Activated T-helper 9 cell treated with anti-CD3 and anti-CD28 coated beads, Interleukin-2, amount 50 U/mL, for 16 hours (primary cell): Measurements from ENCODE around the gene PPIL4.
"Not testable (repeated sequence)": the region's sequence is repeated elsewhere in the genome, so short reads cannot be mapped to it uniquely, and the experiment has no call there.

Experiments used
- DNase-seq: peaks from one replicate; pipeline ENCODE4 v3.0.0-alpha.2; 2020; ENCODE audit warnings: low read depth

Gene PPIL4

DNA sequence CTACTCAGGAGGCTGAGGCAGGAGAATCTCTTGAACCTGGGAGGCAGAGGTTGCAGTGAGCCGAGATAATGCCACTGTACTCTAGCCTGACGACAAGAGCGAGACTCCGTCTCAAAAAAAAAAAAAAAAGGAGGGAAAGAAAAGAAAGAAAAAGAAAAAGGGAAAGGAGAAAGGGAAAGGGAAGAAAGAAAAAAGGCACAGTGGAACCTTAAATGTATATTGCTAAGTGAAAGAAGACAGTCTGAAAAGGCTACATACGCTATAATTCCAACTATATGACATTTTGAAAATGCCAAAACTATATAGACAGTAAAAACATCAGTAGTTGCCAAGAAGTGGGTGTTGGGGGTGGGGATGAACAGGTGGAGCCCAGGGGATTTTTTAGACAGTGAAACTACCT is 16.2 kb downstream of the PPIL4 start:
- no peak for DNase-seq

DNA sequence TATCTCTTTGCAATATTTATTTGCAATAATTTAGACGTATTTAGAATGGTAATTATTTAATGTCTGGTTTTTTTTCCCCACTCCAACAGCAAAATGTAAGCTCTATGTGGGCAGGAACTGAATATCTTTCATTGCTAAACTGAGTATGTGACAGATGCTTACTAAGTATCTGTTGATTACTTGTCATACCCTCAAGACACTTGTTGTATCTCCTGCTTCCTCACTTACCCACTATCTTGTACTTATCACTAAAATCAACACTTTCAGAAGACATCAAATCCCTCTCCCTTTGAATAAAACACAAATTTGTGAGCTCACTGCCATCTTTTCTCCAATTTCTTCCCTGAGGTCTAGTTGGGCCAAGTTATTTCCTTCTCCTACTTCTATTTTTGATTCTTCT is 30.3 kb downstream of the PPIL4 start:
- no peak for DNase-seq

DNA sequence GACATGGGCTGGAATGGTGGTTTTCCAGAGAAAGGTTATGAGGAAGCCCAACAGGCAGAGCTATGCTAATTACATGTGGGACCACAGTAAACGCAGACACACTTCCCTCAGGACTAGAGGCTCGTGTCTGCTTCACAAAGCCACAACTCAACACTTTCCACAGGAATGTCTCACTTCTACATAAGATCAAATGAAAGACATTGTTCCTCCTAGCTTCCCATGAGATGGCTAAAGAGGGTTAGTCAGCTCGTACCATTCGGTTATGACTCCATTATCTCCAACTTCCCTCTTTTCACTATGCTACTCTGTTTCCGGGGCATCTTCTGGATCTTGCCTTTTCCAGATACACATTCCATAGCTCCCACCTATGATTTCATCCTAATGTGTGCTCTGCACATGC is 31.9 kb downstream of the PPIL4 start:
- no peak for DNase-seq

DNA sequence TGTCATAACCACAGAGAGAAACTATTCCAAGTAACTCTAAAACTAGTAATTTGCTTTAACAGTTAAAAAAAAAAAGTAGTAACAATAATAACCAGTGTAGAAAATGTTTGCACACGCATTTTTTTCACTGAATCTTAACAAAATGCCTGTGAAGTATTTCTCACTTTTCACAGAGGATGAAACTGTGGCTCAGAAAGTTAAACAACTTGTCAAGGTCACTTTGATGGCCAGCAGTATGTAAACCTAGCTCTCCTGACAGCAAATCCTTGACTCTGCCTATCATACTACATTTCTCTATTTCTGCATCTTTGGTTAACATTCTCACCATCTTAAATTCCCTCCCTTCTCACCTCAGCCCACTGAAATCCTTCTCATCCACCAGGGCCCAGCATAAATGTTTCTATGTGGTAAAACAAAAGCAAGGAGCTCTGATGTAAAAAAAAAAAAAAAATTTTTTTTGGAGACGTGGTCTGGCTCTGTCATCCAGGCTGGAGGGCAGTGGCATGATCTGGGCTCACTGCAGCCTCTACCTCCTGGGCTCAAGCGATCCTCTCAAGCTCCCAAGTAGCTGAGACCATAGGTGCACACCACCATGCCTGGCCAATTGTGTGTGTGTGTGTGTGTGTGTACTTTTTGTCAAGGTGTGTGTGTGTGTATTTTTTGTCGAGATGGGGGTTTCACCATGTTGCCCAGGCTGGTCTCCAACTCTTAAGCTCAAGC is 34.9 kb downstream of the PPIL4 start:
- DNase-seq = no peak

DNA sequence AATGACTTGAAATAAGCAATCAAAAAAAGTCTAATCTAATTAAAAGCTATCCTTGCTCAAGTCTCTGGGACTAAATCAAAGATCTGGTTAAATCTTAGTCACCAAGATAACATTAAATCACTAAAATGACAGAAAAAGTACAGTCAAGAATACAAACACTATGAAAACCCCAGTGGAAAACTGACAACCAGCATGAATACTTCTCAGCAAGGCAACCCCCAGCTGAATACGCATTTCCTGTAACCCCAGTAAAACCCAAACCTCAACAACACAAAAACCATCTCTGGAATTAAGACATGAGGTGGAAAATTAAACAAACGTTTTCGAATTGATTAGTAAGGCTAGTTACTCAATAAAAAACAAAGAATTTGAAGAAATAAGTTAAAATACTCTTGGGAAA is 37.4 kb downstream of the PPIL4 start:
- no peak for DNase-seq

DNA sequence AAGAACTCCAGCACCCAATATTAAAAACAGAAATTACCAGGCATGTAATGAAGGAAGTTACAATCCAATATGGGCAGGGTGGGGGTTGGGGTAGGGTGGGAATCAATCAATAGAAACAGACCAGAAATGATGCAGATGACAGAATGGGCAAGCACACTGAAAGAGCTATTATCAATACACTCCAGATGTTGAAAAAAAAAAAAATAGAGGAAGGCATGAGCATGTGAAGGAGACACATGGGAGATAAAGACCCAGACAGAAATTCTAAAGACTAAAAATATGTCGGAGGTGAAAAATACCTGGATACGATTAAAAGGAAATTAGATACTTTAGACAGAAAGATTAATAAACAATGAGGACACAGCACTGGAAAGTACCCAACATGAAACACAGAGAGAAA is 42.0 kb downstream of the PPIL4 start:
- DNase-seq = no peak

DNA sequence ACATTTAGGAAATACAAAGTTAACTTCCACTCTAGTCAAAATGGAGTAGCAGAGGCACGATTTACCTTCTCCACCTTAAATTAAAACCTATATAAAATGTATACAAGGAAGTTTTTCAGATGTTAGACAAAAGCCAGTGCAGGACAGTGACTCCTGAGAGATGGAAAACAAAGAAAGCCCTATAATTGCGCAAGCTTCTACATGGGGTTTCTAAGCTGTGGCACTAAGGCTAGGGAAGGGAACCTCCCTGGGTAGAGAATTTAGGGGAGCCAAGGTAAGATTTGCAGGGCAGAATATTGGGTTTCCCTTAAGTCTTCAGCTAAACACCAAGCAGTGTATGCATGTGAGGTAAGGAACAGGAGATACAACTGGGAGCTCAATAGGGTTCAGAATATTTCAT is 42.6 kb downstream of the PPIL4 start:
- DNase-seq = no peak

DNA sequence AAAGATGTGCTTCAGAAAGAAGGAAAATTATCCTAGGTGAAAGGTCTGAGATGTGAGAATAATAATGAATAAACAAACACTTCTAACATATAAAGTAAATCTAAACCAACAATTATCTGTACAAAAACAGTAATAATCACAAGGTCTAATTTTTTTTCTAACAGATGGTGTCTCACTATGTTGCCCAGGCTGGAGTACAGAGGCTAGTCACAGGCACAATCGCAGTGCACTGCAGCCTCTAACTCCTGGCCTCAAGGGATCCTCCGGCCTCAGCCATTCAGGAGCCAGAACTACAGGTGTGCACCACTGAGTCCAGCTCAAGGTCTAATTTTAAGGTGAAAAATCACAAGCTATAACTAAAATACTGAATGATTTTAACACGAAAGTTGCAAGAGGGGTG is 44.1 kb downstream of the PPIL4 start:
- DNase-seq = no peak

DNA sequence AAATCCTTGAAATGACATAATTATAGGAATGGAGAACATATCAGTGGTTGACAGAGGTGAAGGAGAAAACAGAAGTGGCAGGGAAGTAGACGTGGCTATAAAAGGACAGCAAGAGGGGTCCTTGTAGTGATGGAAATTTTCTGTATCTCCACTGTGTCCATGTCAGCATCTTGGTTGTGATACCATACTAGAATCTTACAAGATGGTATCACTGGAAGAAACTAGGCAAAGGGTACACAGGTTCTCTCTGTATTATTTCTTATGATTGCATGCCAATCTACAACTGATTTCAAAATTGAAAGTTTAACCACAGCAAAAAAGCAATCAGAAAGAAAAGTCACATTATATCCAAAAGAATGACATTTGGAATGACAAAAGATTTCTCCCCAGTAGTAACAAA is 44.6 kb downstream of the PPIL4 start:
- no peak for DNase-seq

DNA sequence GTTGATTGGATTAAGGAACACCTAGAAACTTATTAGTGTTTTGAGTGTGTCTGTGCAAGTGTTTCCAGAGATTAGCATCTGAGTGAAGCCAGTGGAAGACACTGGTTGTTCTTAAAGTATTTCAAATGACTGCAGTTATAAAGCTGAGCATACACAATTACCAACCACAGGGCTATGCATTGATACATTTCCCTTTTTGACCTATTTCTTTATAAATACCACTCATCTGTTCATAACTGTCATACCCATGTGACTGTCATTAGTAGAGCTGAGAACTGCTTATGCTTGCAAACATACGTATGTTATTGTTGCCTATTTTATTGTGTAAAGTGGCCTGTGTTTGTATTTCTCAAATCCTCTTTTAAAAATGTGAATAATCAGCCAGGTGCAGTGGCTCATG is 45.7 kb downstream of the PPIL4 start:
- no peak for DNase-seq

DNA sequence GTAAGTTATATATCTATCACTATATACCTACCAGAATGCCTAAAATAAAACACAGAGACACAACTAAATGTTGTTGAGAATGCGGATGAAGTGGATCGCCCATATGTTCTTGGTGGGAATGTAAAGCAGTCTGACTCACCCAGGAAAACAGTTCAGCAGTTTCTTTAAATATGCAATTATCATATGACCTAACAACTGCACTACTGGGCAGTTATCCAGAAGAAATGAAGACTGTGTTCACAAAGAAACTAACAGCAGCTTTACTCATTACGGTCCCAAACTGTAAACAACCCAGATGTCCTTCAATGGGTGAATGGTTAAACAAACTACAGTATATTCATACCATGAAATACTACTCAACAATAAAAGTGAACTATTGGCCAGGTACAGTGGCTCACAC is 46.8 kb downstream of the PPIL4 start:
- no peak for DNase-seq

DNA sequence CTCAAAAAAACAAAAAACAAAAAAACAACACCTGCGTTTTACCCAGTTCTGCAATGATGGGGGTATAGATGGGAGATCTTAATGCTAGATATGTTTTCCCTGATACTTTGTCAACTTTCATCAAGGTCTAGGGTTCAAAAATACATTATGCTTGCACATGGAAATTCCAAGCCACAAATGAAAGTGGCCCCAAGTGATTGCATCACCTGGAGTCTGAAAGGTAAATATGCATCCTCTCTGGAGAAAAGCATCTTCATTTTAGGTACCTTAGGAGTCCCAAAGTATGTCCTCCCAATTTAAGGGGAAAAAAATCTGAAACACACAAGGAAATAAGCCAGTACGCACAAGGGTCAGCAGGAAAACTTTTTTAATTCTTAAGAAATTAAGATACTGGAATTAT is 48.5 kb downstream of the PPIL4 start:
- no peak for DNase-seq

DNA sequence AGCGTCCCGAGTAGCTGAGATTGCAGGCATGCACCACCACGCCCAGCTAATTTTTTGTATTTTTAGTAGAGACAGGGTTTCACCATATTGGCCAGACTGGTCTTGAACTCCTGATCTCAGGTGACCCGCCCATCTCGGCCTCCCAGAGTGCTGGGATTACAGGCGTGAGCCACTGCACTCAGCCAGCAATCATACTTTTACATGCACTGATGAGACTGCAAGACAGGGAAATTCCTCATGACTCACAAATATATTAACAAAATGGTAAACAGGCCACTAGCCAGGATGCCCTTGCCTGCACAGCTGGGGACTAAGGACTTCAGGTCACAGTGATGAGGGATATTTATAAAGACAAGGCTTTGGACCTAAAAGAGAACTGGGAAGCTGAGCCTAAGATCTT is 49.2 kb downstream of the PPIL4 start:
- not testable (repeated sequence) for DNase-seq

DNA sequence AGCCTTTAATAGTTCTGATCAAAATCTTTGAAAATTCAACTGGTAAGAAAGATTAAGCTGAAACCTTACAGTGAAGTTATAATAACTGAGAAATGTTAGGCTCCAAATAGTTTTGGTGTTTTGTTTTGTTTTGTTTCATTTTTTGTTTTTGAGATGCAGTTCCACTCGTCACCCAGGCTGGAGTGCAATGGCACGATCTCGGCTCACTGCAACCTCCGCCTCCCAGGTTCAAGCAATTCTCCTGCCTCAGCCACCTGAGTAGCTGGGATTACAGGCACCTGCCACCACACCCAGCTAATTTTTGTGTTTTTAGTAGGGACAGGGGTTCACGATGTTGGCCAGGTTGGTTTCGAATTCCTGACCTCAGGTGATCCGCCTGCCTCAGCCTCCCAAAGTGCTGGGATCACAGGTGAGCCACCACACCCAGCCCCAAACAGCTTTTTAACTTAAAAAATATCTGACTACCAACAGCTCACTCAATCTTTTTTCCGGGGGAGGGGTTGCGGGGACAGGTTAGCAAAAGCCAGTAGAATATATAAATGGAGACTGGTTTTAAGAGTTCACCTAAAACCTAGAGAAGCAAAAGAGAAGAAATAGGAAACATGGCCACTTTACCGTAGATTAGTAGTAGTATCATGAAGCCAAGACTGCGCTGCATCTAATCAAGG is 50.4 kb downstream of the PPIL4 start:
- not testable (repeated sequence) for DNase-seq

DNA sequence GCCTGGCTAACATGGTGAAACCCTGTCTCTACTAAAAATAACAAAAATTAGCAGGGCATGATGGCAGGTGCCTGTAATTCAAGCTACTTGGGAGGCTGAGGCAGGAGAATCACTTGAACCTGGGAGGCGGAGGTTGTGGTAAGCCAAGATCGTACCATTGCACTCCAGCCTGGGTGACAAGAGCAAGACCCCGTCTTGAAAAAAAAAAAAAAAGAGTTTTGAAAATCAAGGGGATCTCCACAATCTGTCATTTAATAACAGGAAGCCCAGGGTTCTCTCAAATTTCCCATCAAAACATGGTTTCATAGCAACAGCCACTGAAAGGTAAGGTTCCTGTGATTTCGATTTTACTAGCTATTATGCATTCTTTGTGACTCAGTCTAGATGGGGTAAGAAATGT is 51.0 kb downstream of the PPIL4 start:
- peak; percentile 44 for DNase-seq

DNA sequence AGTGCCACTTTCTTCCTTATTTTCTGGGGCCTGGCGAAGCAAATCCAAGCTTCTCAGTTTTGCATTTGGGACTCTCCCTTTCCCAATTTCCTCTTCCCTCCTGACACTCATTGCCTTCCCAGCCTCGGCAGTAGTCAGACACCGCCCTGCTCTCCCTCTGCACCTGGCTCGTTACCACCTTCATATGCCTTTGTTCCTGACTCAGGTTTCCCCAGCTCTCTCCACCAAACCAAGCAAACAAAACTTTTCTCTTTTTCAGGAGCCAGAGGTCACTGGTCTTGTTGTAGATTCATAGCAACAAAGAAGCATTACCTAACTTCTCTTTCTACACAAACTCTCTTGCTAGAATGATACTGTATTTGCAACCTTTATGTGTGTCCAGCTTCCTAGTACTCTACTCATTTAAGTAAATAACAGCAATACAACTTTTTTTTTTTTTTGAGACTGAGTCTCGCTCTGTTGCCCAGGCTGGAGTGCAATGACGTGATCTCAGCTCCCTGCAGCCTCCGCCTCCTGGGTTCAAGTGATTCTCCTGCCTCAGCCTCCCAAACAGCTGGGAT is 52.0 kb downstream of the PPIL4 start:
- no peak for DNase-seq

DNA sequence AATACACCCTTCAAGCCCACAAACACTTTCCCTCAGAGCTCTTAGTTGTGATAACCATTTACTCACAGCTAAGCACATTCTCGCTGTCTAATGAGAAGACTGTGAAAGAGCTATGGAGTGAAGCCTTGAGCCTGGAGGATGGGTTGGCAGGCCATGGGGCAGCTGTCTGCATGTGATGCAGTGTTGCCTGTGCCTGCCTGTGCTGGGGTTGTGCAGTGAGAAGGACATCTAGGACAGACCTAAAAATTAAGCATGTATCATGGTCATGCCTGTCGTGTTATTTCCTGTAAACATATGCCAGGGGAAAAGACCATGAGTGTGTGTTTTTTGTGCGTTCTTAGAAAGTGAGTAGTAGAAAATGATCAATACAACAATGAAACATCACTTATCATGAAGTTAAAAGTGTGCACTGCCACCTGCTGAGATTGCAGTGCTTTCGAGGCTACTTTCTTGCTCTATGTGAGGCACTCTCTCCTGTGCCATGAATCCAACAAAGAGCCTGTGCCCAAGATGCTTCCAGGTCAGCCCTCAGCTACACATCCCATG is 53.0 kb downstream of the PPIL4 start:
- DNase-seq = no peak

DNA sequence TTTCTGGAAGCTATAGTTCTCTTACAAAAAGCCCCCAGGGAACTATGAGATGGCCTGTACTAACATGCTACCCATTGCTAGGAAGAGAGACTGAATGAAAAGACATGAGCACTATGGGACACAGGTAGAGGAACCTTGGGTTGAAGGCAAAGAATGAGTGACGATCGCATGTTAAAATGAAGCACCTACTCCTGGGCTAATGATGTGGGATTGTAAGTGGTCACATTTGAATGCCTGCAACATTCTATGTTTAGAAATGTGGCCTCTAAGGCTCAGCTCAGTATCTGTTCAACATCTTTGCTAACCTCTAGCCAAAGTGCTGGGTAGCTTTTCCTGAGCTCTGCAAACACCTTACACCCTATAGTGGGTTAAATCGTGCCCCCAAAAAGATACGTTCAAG is 55.9 kb downstream of the PPIL4 start:
- no peak for DNase-seq

DNA sequence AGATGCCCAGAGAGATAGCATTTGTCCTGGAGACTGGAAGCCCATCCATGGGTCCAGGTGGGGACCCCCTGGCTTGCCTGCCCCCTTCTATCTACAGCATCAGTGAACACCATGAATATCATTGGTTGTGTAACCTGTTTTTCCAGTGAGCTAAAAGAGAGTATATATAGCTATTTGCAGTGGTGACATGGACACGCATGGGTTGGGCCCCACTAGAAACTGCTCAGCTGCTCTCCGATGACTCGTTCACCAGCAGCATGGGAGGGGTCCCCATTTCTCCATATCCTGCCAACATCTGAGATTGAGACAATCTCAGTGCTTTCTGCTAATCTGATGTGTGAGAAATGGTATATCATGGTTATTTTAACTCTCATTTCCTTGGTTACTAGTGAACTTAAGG is 57.0 kb downstream of the PPIL4 start:
- DNase-seq = no peak

DNA sequence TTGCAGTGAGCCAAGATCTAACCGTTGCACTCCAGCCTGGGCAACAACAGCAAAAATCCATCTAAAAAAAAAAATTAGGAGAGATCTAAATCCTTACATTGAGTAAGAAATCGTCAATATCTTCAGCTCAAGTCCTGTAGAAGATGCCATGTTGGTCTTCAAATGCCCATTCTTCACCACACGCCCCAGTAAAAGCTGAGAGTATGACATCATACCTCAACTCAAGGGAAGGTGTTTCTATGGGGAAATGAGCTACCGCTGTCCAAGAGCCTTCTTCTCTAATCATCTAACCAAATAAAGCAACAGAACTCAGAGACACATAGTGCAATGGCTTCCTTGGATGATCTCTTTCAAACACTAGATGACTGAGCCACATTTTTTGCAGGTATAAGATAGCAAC is 58.5 kb downstream of the PPIL4 start:
- DNase-seq = no peak

DNA sequence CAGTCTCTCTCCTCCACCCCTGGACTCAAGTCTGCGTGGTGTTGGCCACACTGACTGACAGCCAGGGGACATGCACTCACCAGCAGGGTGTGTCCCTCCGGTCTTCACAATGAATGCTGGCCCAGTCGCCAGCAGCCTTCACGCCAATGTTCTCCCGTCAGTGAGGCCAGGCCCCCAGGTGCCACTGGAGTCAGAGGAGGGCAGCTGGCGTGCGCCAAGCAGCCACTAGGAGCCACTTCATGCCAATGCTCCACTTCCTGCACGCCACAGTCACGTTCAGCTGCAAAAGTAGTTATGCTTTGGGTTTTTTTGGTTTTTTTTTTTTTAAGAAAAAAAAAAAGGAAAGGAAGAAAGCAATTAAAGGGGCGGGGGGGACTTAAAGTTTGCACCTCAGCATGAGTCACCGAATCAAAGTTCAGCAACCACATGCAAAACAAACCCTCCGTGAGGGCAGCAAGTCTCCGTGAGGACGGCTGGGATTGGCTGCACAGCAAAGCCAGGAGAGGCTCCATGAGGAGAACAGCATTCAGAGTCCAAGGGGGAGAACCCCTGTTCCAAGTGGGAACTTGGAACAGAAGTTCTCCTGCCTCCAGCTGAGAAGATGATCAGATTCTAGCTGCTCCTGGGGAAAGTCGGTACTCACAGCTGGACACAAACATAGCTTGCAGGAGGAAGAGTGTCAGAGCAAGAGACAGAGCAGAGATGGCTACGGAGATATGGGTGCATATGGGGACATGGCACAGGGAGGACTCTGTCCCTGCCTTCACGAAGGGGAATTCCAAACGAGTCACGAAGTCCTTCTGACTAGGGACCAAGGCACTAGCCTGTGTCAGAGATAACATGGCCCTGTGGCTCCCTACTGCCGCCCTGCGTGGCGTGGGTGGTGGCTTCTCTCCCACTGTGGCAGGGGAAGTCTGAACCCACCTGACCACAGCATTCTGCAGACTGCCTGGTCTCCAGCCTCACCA is 60.8 kb downstream of the PPIL4 start, which contains the start of gene ZC3H12D:
Gene ZC3H12D (minus strand): TSS at position 282 of the 968 bp plus-strand sequence. CDS start 10,471 bp downstream, outside the sequence.
- peak; percentile 74 for DNase-seq
